HL-60 (cell line): ENCODE results near the gene BIRC6.

Experiments used
- DNase-seq, 2 experiments: peaks; one replicate each; pipeline ENCODE4 v3.0.0-alpha.2; 2010 to 2020; ENCODE audit warnings: low read depth in 1 of 2, low spot score in 1 of 2
- H3K27ac ChIP-seq: fragments of 250-450 bp; sonication (Bioruptor Pico); replicated peaks from 2 replicates; pipeline ENCODE4 v1.5.1; 2020; ENCODE audit warnings: mild to moderate bottlenecking, moderate library complexity
- H3K27me3 ChIP-seq: fragments of 250-450 bp; sonication (Bioruptor Pico); 2 replicates; pipeline ENCODE4 v1.5.1; 2021; ENCODE audit warnings: mild to moderate bottlenecking, moderate library complexity; ENCODE audit not compliant: insufficient read depth, poor library complexity, severe bottlenecking
- H3K4me3 ChIP-seq: replicated peaks from 2 replicates; pipeline ENCODE4 v1.5.1; 2011; ENCODE audit warnings: mild to moderate bottlenecking, control low read depth, low read length; ENCODE audit not compliant: insufficient read depth
- GABPA ChIP-seq: IDR thresholded peaks from 2 replicates; pipeline ENCODE4 v1.6.1; 2012; ENCODE audit warnings: low read depth
- POLR2AphosphoS5 ChIP-seq: IDR thresholded peaks from 2 replicates; pipeline ENCODE4 v1.6.1; 2012; ENCODE audit warnings: low read depth
- REST ChIP-seq: IDR thresholded peaks from 2 replicates; pipeline ENCODE4 v1.6.1; 2012; ENCODE audit warnings: low read depth; ENCODE audit not compliant: insufficient replicate concordance
- SPI1 ChIP-seq: IDR thresholded peaks from 2 replicates; pipeline ENCODE4 v1.6.1; 2012; ENCODE audit warnings: low read depth, mild to moderate bottlenecking, borderline replicate concordance
- TF ChIP-seq, protein P1 (sequence below): IDR thresholded peaks from one replicate; pipeline ENCODE4 v1.5.1; 2011; ENCODE audit warnings: low read length, control low read depth, inconsistent platforms; ENCODE audit not compliant: insufficient read depth

Gene BIRC6

DNA sequence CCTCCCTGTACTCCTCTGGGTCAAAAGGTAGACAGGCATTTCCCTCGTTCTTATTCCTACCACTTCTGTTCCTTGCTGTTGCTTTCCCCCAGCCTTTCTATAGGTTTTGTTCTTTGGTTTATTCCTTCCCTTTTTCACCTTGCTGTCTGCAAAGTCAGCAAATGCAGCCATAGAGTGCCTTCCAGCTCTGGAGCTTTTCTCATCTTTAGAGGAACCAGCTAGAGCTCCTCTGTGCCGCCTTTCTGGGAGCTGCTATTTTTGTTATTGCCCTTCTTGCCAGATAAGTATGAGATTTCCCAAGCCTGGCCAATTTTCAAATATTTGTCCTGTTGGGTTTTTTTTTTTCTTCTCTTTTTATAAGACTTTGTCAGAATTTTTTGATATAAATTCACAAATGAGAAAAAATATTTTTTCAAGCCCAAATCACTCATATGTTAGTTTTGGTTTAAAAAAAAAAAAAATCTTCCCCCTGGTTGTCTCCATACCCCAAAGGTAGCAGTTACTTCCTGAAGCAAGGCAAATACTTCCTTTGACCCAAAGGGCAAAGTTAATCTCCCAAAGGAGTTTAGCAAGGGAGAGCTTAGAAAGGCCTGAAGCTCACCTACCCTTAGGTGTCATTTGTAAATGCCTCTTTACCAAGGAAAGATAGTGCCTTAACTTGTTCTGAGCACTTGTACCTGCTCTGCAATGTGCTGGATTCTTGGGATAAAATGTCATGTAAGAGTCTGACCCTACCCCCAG is 265.9 kb downstream of the BIRC6 start:
- TF ChIP-seq REST (no peak), GABPA (no peak), POLR2AphosphoS5 (no peak), SPI1 (no peak)
- TF ChIP-seq, protein P1, sequence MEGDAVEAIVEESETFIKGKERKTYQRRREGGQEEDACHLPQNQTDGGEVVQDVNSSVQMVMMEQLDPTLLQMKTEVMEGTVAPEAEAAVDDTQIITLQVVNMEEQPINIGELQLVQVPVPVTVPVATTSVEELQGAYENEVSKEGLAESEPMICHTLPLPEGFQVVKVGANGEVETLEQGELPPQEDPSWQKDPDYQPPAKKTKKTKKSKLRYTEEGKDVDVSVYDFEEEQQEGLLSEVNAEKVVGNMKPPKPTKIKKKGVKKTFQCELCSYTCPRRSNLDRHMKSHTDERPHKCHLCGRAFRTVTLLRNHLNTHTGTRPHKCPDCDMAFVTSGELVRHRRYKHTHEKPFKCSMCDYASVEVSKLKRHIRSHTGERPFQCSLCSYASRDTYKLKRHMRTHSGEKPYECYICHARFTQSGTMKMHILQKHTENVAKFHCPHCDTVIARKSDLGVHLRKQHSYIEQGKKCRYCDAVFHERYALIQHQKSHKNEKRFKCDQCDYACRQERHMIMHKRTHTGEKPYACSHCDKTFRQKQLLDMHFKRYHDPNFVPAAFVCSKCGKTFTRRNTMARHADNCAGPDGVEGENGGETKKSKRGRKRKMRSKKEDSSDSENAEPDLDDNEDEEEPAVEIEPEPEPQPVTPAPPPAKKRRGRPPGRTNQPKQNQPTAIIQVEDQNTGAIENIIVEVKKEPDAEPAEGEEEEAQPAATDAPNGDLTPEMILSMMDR, result no peak
- H3K4me3 ChIP-seq, result no peak overlapping the region
- H3K27ac ChIP-seq, result no peak overlapping the region
- peak in 1 of 2 experiments; percentile 23 for DNase-seq
- no peaks in the 10 kb centered on the region for H3K27me3 ChIP-seq

- no peaks in the 10 kb centered on the region for H3K27me3 ChIP-seq
- TF ChIP-seq SPI1 (no peak), GABPA (no peak), POLR2AphosphoS5 (no peak), REST (no peak)
- no peak overlapping the region for H3K27ac ChIP-seq
- no peak for DNase-seq
- H3K4me3 ChIP-seq, result no peak overlapping the region
Observed at GRCh38 chr2:32623311-32623706, 266.5 kb downstream of the BIRC6 start.

DNA sequence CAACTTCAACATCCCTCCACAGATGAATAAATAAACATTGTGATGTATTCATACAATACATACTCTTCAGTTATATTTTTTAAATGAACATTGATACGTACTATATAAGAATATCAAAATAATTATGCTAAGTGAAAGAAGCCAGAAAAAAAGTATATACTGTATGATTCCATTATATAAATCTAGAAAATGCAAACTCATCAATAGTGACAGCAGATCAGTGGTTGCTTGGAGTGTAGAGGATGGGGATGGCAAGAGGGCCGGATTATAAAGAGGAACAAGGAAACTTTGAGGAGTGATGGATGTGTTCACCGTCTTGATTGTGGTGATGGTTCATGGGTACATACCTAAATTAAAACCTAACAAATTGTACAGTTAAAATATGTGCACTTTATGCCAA is 268.0 kb downstream of the BIRC6 start:
- no peak for DNase-seq
- TF ChIP-seq SPI1 (no peak), POLR2AphosphoS5 (no peak), REST (no peak), GABPA (no peak)
- TF ChIP-seq, protein P1, result no peak
- no peaks in the 10 kb centered on the region for H3K27me3 ChIP-seq
- H3K27ac ChIP-seq, result no peak overlapping the region
- H3K4me3 ChIP-seq, result no peak overlapping the region
